A549 (cell line): ENCODE results near the gene DERL2. TPM values are rescaled to one million over a fixed set of nuclear protein-coding genes. Genes with fewer than 3 reads are reported as not detected.

Experiments used
- ATAC-seq, 2 experiments: fragments of 200-7000 bp in 1 of 2; fragments of >200 bp in 1 of 2; cut with Nextera tagmentation in 1 of 2; cut with Tn5 transposase in 1 of 2; 3 replicates each; pipeline versions ENCODE4 v1.8.0 to v1.9.1; 2018 to 2020; ENCODE audit warnings: mild to moderate bottlenecking in 1 of 2, moderate library complexity in 1 of 2
- CTCF ChIA-PET: fragments of 300-600 bp; sonication (Branson Sonifier 250); formaldehyde crosslinking; extraction: SDS; loops from one replicate; lab custom pipeline; 2021; ENCODE audit warnings: antibody characterized with exemption, inconsistent platforms; lab: Yijun Ruan, JAX
- POLR2A ChIA-PET: fragments of 350-600 bp; formaldehyde crosslinking; extraction: SDS; loops from one replicate; lab custom pipeline; 2021; ENCODE audit warnings: antibody characterized with exemption, inconsistent platforms; lab: Yijun Ruan, JAX
- DNase-seq, 2 experiments: peaks; one replicate each; pipeline versions ENCODE4 v3.0.0 to v3.0.0-alpha.2; 2011 to 2016; ENCODE audit warnings: low read depth in 1 of 2, low spot score in 1 of 2
- FAIRE-seq: peaks from 2 replicates; lab custom pipeline; 2011; peaks lifted over from hg19 to GRCh38; lab: Jason Lieb, UNC
- H3K27ac ChIP-seq, 2 experiments: fragments of >200 bp; sonication (Bioruptor Twin); formaldehyde crosslinking; 3 replicates each; pipeline ENCODE4 v1.5.1; 2016 to 2017
- H3K4me1 ChIP-seq: fragments of >200 bp; sonication (Bioruptor Twin); formaldehyde crosslinking; 3 replicates; pipeline ENCODE4 v1.6.1; 2016
- H3K4me2 ChIP-seq: fragments of >200 bp; sonication (Bioruptor Twin); formaldehyde crosslinking; 3 replicates; pipeline ENCODE4 v1.6.1; 2016
- H3K4me3 ChIP-seq: fragments of >200 bp; sonication (Bioruptor Twin); formaldehyde crosslinking; 3 replicates; pipeline ENCODE4 v1.5.1; 2016
- H3K9me3 ChIP-seq: fragments of >200 bp; sonication (Bioruptor Twin); formaldehyde crosslinking; 3 replicates; pipeline ENCODE4 v1.6.1; 2016
- CEBPB ChIP-seq, 2 experiments: fragments of >200 bp in 1 of 2; sonication (Bioruptor Twin) in 1 of 2; formaldehyde crosslinking in 1 of 2; IDR thresholded peaks; 2 replicates each; pipeline ENCODE4 v1.6.1; 2012 to 2016
- CHD2 ChIP-seq: fragments of 150-350 bp; IDR thresholded peaks from 2 replicates; pipeline ENCODE4 v1.6.1; 2014; ENCODE audit warnings: low read length; ENCODE audit not compliant: partially characterized antibody
- CTCF ChIP-seq: fragments of >200 bp; sonication (Bioruptor Twin); formaldehyde crosslinking; IDR thresholded peaks from 3 replicates; pipeline ENCODE4 v1.5.1; 2016
- E2F6 ChIP-seq: IDR thresholded peaks from 2 replicates; pipeline ENCODE4 v1.6.1; 2012; ENCODE audit warnings: low read depth, borderline replicate concordance
- EHF ChIP-seq: fragments of 250-450 bp; sonication (Bioruptor Pico); IDR thresholded peaks from 2 replicates; pipeline ENCODE4 v1.5.0; 2020; ENCODE audit warnings: mild to moderate bottlenecking
- FOSB ChIP-seq: fragments of 250-450 bp; sonication (Bioruptor Pico); IDR thresholded peaks from 2 replicates; pipeline ENCODE4 v1.5.0; 2020; ENCODE audit warnings: mild to moderate bottlenecking, moderate library complexity
- GATA3 ChIP-seq: IDR thresholded peaks from 2 replicates; pipeline ENCODE4 v1.6.1; 2012; ENCODE audit warnings: borderline replicate concordance
- HDAC2 ChIP-seq: fragments of 200-600 bp; sonication (generic); IDR thresholded peaks from 2 replicates; pipeline ENCODE4 v1.6.1; 2016
- HMGXB4 ChIP-seq: fragments of 250-450 bp; sonication (Bioruptor Pico); IDR thresholded peaks from 2 replicates; pipeline ENCODE4 v1.5.0; 2021; ENCODE audit warnings: mild to moderate bottlenecking, moderate library complexity, borderline replicate concordance
- KDM1A ChIP-seq: fragments of 200-600 bp; sonication (generic); IDR thresholded peaks from 2 replicates; pipeline ENCODE4 v1.6.1; 2016; ENCODE audit warnings: low read depth, mild to moderate bottlenecking
- KDM5A ChIP-seq: fragments of 200-600 bp; sonication (generic); IDR thresholded peaks from 2 replicates; pipeline ENCODE4 v1.6.1; 2016; ENCODE audit warnings: antibody characterized with exemption, mild to moderate bottlenecking
- MAFK ChIP-seq: fragments of 450-650 bp; IDR thresholded peaks from 2 replicates; pipeline ENCODE4 v1.6.1; 2014; ENCODE audit not compliant: partially characterized antibody
- POLR2A ChIP-seq: IDR thresholded peaks from 2 replicates; pipeline ENCODE4 v1.6.1; 2012; ENCODE audit warnings: mild to moderate bottlenecking, low read length
- POLR2AphosphoS2 ChIP-seq: conservative IDR thresholded peaks from 2 replicates; pipeline ENCODE4 v1.6.1; 2012; ENCODE audit warnings: low read length, improper control_type of control experiment, inconsistent platforms
- RAD21 ChIP-seq, 2 experiments: fragments of >200 bp in 1 of 2; sonication (Bioruptor Twin) in 1 of 2; formaldehyde crosslinking in 1 of 2; IDR thresholded peaks in 1 of 2; conservative IDR thresholded peaks in 1 of 2; 2 replicates in 1 of 2; 3 replicates in 1 of 2; pipeline ENCODE4 v1.6.1; 2012 to 2018; ENCODE audit warnings: inconsistent platforms in 1 of 2
- REST ChIP-seq: fragments of 200-600 bp; sonication (generic); IDR thresholded peaks from 2 replicates; pipeline ENCODE4 v1.6.1; 2016; ENCODE audit warnings: antibody characterized with exemption, mild to moderate bottlenecking, moderate library complexity
- SREBF2 ChIP-seq: fragments of 450-650 bp; IDR thresholded peaks from 2 replicates; pipeline ENCODE4 v1.6.1; 2014; ENCODE audit warnings: mild to moderate bottlenecking, moderate library complexity
- USF2 ChIP-seq: fragments of 450-650 bp; IDR thresholded peaks from 2 replicates; pipeline ENCODE4 v1.6.1; 2014; ENCODE audit warnings: antibody characterized with exemption
- ZC3H11A ChIP-seq: fragments of 450-650 bp; IDR thresholded peaks from 2 replicates; pipeline ENCODE4 v1.6.1; 2014; ENCODE audit warnings: antibody characterized with exemption, mild to moderate bottlenecking
- ZNF302 ChIP-seq: fragments of 250-450 bp; sonication (Bioruptor Pico); IDR thresholded peaks from 2 replicates; pipeline ENCODE4 v1.9.0; 2021; ENCODE audit warnings: inconsistent platforms, mild to moderate bottlenecking, moderate library complexity
- WGBS: methylation state at CpG from one replicate; pipeline ENCODE4 v1.1.6; 2017; ENCODE audit errors: missing lambda C conversion rate; 5-methylcytosine and 5-hydroxymethylcytosine counted together
- polyA plus RNA-seq, 4 experiments: library from polyadenylated mRNA; depleted of rRNA in 3 of 4; stranded (reverse); fragments of >200 nt; fragmentation: RNase III in 1 of 4; extraction: RNeasy Plus Mini Kit Qiagen cat#74134 plus additional on column Dnase treatment in 1 of 4; gene quantifications; 2 replicates in 3 of 4; 3 replicates in 1 of 4; pipeline ENCODE4 v1.2.3, GENCODE V29; 2011 to 2017

The DERL2 gene
- polyA plus RNA-seq, 2 of the 4 experiments (the other 2 are of a cell fraction) = 113 to 139 TPM

- ChIA-PET CTCF (interaction anchor here (2.5 to 3.5 kb wide), 2 partner anchors 10 to 41 kb away, joined by 8 to 12 read pairs; partner anchors contain the start of gene C1QBP), POLR2A (interaction anchor here (1.5 kb wide), 1 partner anchor 12 kb away, joined by 4 read pairs; the partner anchor contains the start of gene DHX33)
- FAIRE-seq = peak; percentile 59
Observed at GRCh38 chr17:5480962-5481361, 5.0 kb downstream of the DERL2 start.

GRCh38 chr17:5478992-5479391 is 7.0 kb downstream of the DERL2 start:
- CTCF ChIA-PET = interaction anchor here (2.5 to 3.5 kb wide), 2 partner anchors 8 to 39 kb away, joined by 8 to 12 read pairs; partner anchors contain the start of gene C1QBP
- 94% methylated on average over 4 of the region's 4 CpGs for WGBS
- POLR2A ChIA-PET = no interaction called here
- no peak for TF ChIP-seq KDM5A
- no peak for TF ChIP-seq HDAC2
- no peak for TF ChIP-seq HMGXB4 (CRISPR knock-in tag)
- no peak for TF ChIP-seq RAD21 (conservative IDR thresholded peaks at IDR 0.05 in 1 of 2, IDR thresholded peaks at IDR 0.05 in 1 of 2)
- TF ChIP-seq USF2 = no peak
- no peak for TF ChIP-seq POLR2AphosphoS2
- no peak for TF ChIP-seq POLR2A
- no peak for TF ChIP-seq FOSB
- TF ChIP-seq CTCF = no peak
- no peak for TF ChIP-seq E2F6
- no peak for TF ChIP-seq SREBF2
- no peak for TF ChIP-seq KDM1A
- no peak for TF ChIP-seq GATA3
- TF ChIP-seq ZC3H11A = no peak

More at GRCh38 chr17:5480962-5481361, 5.0 kb downstream of the DERL2 start:
- DNase-seq (no peak), ATAC-seq (no peak)
- peaks cover 16% of the 10 kb centered on the region; the same call in 2 of the 3 replicates for H3K9me3 ChIP-seq
- no peak for TF ChIP-seq ZNF302
- no peak for TF ChIP-seq KDM1A
- TF ChIP-seq CHD2 = no peak
- TF ChIP-seq REST = no peak
- no peak for TF ChIP-seq CTCF
- TF ChIP-seq MAFK = no peak
- TF ChIP-seq CEBPB (IDR thresholded peaks at IDR 0.05) = no peak
- TF ChIP-seq EHF (CRISPR knock-in tag) = no peak
- peaks cover 8% of the 10 kb centered on the region; the same call in 2 of the 3 replicates for H3K4me1 ChIP-seq
- WGBS = 91% methylated on average over 6 of the region's 6 CpGs
- no peak overlapping the region for H3K27ac ChIP-seq
- H3K4me3 ChIP-seq = no peak overlapping the region
- no peak overlapping the region for H3K4me2 ChIP-seq

More at GRCh38 chr17:5478992-5479391, 7.0 kb downstream of the DERL2 start:
- no peaks in the 10 kb centered on the region for H3K4me1 ChIP-seq
- peaks cover 16% of the 10 kb centered on the region; the same call in 2 of the 3 replicates for H3K9me3 ChIP-seq
- no peak overlapping the region for H3K4me2 ChIP-seq
- no peak overlapping the region for H3K4me3 ChIP-seq
- ATAC-seq = no peak
- DNase-seq = no peak
- FAIRE-seq = no peak
- H3K27ac ChIP-seq = no peak overlapping the region
